GDM1 (cell line): Measurements from ENCODE around the gene DMRTC1.
"Not testable (repeated sequence)": the region's sequence is repeated elsewhere in the genome, so short reads cannot be mapped to it uniquely, and the experiment has no call there.

Source experiments
- DNase-seq: peaks from one replicate; lab custom pipeline; 2025; lab: John Stamatoyannopoulos, UW

Gene DMRTC1

GRCh38 chrX:72943819-72944169 is at the start of gene DMRTC1:
TSS of gene DMRTC1 (minus strand) at chrX:72943837. CDS start at chrX:72875694, 68,143 bp downstream.
- not testable (repeated sequence) for DNase-seq

- DNase-seq = not testable (repeated sequence)
Observed at GRCh38 chrX:72980894-72981469, 37.3 kb upstream of the DMRTC1 start.

- DNase-seq = not testable (repeated sequence)
Observed at GRCh38 chrX:72974885-72975284, 31.2 kb upstream of the DMRTC1 start.

- DNase-seq = not testable (repeated sequence)
Observed at GRCh38 chrX:72971859-72972258, 28.2 kb upstream of the DMRTC1 start.

- not testable (repeated sequence) for DNase-seq
Observed at GRCh38 chrX:72959971-72960370, 16.3 kb upstream of the DMRTC1 start.

GRCh38 chrX:72943035-72943818 is 410 bp downstream of the DMRTC1 start:
- not testable (repeated sequence) for DNase-seq

GRCh38 chrX:72942272-72942671 is 1.4 kb downstream of the DMRTC1 start:
- not testable (repeated sequence) for DNase-seq

GRCh38 chrX:72937906-72938305 is 5.7 kb downstream of the DMRTC1 start, which contains the start of gene FAM236A:
TSS of gene FAM236A (plus strand) at chrX:72938206. CDS start at chrX:72938263, 57 bp downstream.
- DNase-seq = not testable (repeated sequence)

- not testable (repeated sequence) for DNase-seq
Observed at GRCh38 chrX:72936882-72937455, 6.7 kb downstream of the DMRTC1 start.

GRCh38 chrX:72936455-72936854 is 7.2 kb downstream of the DMRTC1 start:
- not testable (repeated sequence) for DNase-seq

- not testable (repeated sequence) for DNase-seq
Observed at GRCh38 chrX:72932283-72932682, 11.4 kb downstream of the DMRTC1 start.

GRCh38 chrX:72916096-72916495 is 27.5 kb downstream of the DMRTC1 start:
- not testable (repeated sequence) for DNase-seq

GRCh38 chrX:72912315-72912714 is 31.3 kb downstream of the DMRTC1 start, which contains the start of gene FAM236C:
TSS of gene FAM236C (plus strand) at chrX:72912615. CDS start at chrX:72912715, 100 bp downstream.
- not testable (repeated sequence) for DNase-seq

GRCh38 chrX:72889740-72890139 is 53.9 kb downstream of the DMRTC1 start:
- DNase-seq = not testable (repeated sequence)

GRCh38 chrX:72882898-72883297 is 60.7 kb downstream of the DMRTC1 start:
- not testable (repeated sequence) for DNase-seq

- DNase-seq = not testable (repeated sequence)
Observed at GRCh38 chrX:72837532-72837931, 106.1 kb downstream of the DMRTC1 start.

- not testable (repeated sequence) for DNase-seq
Observed at GRCh38 chrX:72830701-72831100, 112.9 kb downstream of the DMRTC1 start.
